ENCODE measurements around the gene BBLN.
"Not testable (repeated sequence)": the region's sequence is repeated elsewhere in the genome, so short reads cannot be mapped to it uniquely, and the experiment has no call there.

Gene BBLN

DNA sequence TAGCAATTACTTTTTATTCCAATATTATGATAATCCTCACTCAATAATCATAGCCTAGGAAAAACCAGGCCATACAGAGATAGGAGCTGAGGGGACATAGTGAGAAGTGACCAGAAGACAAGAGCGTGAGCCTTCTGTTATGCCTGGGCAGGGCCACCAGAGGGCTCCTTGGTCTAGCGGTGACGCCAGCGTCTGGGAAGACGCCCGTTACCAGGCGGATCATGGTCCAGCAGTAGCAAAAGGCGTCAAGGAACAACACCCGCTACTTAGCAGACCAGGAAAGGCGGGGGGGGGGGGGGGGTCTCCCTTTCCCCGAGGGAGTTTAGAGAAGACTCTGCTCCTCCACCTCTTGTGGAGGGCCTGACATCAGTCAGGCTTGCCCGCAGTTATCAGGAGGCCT lies 21.4 kb downstream of the BBLN start:
- H3K36me3 ChIP-seq (ENCODE audit: control insufficient read depth, insufficient read depth, low read length): peaks cover 81% of the 10 kb centered on the region
- WGBS, 2 experiments (ENCODE audit: insufficient coverage in 2 of 2): 19 to 34% methylated on average over 5 to 9 of the region's 12 CpGs

DNA sequence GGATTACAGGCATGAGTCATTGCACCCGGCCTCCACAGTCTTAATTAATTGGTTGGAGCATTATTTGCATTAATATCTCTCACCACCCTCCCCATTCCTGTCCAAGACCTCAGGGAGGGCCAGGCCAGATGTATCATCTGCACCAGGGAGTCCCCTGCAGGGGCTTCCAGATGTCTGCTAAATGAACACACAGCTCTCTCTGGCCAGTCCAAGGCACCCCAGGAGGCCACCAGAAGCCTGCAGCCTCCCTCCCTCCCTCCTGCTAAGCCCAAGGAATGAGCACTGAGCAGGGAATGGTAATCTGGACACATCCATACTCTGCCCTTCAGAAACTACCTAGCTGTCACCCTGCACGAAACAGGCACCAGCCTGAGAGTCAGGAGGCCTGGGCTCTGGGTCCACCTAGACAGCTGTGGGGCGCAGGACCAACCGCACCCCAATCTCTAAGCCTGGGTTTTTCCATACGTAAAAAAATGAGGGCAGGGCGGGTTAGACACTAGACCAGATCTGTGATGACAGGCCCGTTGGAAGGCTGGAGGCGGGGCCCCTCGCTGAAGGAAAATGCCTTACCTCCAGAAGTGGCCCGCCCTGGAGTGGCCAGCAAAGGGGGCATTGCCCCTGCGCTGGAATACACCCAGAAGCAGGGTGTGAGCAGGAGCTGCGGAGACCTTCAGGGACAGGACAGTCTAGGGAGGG lies 23.0 kb downstream of the BBLN start:
- WGBS, 2 experiments (ENCODE audit: insufficient coverage in 2 of 2): 91 to 97% methylated on average over 11 of the region's 12 CpGs
- Histone ChIP-seq H3K4me3 (ENCODE audit: extremely low read depth, insufficient read depth, low read length, poor library complexity, severe bottlenecking) (no peak overlapping the region), H3K27ac (ENCODE audit: low read depth, low read length, severe bottlenecking) (no peak overlapping the region), H3K36me3 (ENCODE audit: control insufficient read depth, insufficient read depth, low read length) (peaks cover 80% of the 10 kb centered on the region), H3K4me1 (ENCODE audit: control insufficient read depth, insufficient read depth, low read length, poor library complexity, severe bottlenecking) (no peaks in the 10 kb centered on the region), H3K9me3 (ENCODE audit: control insufficient read depth, low read length) (peaks cover 5% of the 10 kb centered on the region)

More for the DNA sequence above, 21.4 kb downstream of the BBLN start:
- not testable (repeated sequence) for H3K9me3 ChIP-seq (ENCODE audit: control insufficient read depth, low read length); H3K4me3 ChIP-seq (ENCODE audit: extremely low read depth, insufficient read depth, low read length, poor library complexity, severe bottlenecking); H3K4me1 ChIP-seq (ENCODE audit: control insufficient read depth, insufficient read depth, low read length, poor library complexity, severe bottlenecking); H3K27ac ChIP-seq (ENCODE audit: low read depth, low read length, severe bottlenecking)

DNA sequence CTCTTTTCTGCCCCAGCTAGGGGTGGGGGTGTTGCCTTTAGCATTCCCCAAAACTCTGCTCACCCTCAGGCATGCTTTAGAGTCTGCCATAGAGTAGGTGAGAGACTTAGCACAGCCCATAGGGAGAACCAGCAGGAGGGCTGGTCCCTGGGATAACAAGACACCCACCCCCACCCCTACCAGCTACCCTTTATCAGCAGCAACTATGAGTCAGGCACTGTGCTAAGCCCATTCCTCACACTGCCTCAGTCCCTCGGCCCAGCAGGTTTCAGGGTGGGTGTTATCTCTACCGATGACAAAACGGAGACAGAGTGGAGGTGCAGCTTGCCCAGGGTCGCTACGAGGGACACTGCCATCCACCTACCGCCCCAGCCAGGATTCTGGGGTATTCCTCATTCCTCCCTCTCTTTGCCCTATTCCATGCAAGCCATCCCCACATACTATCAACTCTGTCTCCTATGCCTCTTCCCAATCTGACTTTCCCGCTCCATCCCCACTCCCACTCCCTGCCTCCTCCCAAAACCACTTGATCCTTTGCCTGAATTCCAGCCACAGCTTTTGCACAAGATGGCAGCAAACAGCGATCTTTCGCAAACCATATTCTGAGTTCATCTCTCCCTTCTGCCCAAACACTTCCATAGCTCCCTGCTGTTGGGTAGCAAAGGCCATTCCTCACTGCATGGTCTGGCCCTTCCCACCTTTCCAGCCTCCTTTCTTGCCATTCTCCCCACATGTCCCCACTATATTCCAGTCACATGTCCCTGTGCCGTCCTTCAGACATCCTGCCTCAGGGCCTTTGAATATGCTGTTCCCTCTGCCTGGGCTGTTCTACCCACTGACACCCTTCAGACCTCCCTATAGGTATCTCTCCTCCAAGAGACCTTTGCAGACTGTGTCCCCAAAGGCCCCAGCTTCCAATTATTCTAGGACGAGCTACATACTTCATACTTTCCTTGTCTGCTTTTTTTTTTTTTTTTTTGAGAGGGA lies 26.2 kb downstream of the BBLN start:
- H3K27ac ChIP-seq (ENCODE audit: low read depth, low read length, severe bottlenecking): no peak overlapping the region
- H3K4me3 ChIP-seq (ENCODE audit: extremely low read depth, insufficient read depth, low read length, poor library complexity, severe bottlenecking): no peak overlapping the region
- H3K36me3 ChIP-seq (ENCODE audit: control insufficient read depth, insufficient read depth, low read length): peaks cover 74% of the 10 kb centered on the region
- H3K4me1 ChIP-seq (ENCODE audit: control insufficient read depth, insufficient read depth, low read length, poor library complexity, severe bottlenecking): peaks cover 6% of the 10 kb centered on the region
- 79 to 89% methylated on average over 10 of the region's 11 CpGs for WGBS, 2 experiments (ENCODE audit: insufficient coverage in 2 of 2)
- no peaks in the 10 kb centered on the region for H3K9me3 ChIP-seq (ENCODE audit: control insufficient read depth, low read length)

DNA sequence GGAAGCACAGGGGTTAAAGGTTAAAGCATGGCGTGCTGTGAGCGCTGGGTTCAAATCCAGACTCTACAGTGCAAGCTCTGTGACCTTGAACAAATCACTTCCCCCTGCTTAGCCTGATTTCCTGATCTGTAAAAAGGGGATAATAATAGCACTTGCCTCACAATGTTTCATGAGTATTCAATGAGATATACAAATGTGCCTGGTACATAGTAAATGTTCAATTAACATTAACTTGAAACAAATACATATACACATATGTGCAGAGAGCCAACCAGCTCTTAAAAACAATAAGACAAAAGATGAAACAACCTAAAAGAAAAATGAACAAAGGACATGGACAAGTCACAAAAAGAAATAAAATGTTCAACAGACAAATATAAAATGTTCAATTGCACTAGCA lies 27.3 kb downstream of the BBLN start:
- Histone ChIP-seq H3K4me3 (ENCODE audit: extremely low read depth, insufficient read depth, low read length, poor library complexity, severe bottlenecking) (no peak overlapping the region), H3K27ac (ENCODE audit: low read depth, low read length, severe bottlenecking) (no peak overlapping the region), H3K36me3 (ENCODE audit: control insufficient read depth, insufficient read depth, low read length) (peaks cover 71% of the 10 kb centered on the region), H3K4me1 (ENCODE audit: control insufficient read depth, insufficient read depth, low read length, poor library complexity, severe bottlenecking) (peaks cover 6% of the 10 kb centered on the region), H3K9me3 (ENCODE audit: control insufficient read depth, low read length) (no peaks in the 10 kb centered on the region)
- 100% methylated on average over 1 to 2 of the region's 2 CpGs for WGBS, 2 experiments (ENCODE audit: insufficient coverage in 2 of 2)

DNA sequence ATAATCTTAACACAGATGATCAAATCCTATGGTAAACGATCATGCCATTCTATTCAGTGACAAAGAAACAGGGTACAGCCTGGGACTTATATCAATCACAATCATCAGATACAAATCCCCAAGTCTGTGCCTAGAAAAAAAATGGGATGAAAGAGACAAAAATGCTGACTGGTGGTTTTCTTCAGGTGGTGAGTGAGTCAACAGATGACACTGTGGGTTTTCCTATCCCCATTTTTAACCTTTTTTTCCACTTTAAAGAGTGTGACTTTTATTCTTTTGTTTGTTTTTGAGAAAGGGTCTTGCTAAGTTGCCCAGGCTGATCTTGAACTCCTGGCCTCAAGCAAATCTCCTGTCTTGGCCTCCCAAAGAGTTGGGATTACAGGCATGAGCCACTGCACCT lies 28.1 kb downstream of the BBLN start:
- WGBS, 2 experiments (ENCODE audit: insufficient coverage in 2 of 2): no CpG with 5 or more reads among the region's 1 CpG
- Histone ChIP-seq H3K4me3 (ENCODE audit: extremely low read depth, insufficient read depth, low read length, poor library complexity, severe bottlenecking) (no peak overlapping the region), H3K27ac (ENCODE audit: low read depth, low read length, severe bottlenecking) (no peak overlapping the region), H3K4me1 (ENCODE audit: control insufficient read depth, insufficient read depth, low read length, poor library complexity, severe bottlenecking) (peaks cover 6% of the 10 kb centered on the region), H3K9me3 (ENCODE audit: control insufficient read depth, low read length) (no peaks in the 10 kb centered on the region), H3K36me3 (ENCODE audit: control insufficient read depth, insufficient read depth, low read length) (peaks cover 63% of the 10 kb centered on the region)

DNA sequence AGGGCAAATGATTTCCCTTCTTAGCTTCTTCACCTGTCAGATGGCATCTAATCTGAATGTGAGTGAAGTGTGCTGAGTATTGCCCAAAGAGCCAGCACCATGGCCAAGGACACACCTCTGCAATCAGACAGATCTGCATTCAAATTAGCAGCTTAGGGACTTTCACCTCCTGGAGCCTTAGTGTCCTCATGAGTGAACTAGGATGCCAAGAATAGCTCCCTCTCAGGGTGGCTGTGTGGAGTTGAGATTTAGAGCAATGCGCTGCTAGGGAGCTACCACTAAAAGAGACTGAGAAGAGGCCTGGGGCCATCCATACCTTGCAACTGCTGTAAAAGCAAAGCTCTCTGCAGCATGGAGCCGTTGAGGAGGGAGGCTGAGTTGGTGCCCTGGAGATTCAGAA lies 29.9 kb downstream of the BBLN start:
- no peaks in the 10 kb centered on the region for H3K9me3 ChIP-seq (ENCODE audit: control insufficient read depth, low read length)
- no peak overlapping the region for H3K4me3 ChIP-seq (ENCODE audit: extremely low read depth, insufficient read depth, low read length, poor library complexity, severe bottlenecking)
- peaks cover 46% of the 10 kb centered on the region for H3K36me3 ChIP-seq (ENCODE audit: control insufficient read depth, insufficient read depth, low read length)
- H3K27ac ChIP-seq (ENCODE audit: low read depth, low read length, severe bottlenecking): no peak overlapping the region
- peaks cover 6% of the 10 kb centered on the region for H3K4me1 ChIP-seq (ENCODE audit: control insufficient read depth, insufficient read depth, low read length, poor library complexity, severe bottlenecking)
- 100% methylated on average over 1 of the region's 2 CpGs for WGBS, 2 experiments (ENCODE audit: insufficient coverage in 2 of 2)

DNA sequence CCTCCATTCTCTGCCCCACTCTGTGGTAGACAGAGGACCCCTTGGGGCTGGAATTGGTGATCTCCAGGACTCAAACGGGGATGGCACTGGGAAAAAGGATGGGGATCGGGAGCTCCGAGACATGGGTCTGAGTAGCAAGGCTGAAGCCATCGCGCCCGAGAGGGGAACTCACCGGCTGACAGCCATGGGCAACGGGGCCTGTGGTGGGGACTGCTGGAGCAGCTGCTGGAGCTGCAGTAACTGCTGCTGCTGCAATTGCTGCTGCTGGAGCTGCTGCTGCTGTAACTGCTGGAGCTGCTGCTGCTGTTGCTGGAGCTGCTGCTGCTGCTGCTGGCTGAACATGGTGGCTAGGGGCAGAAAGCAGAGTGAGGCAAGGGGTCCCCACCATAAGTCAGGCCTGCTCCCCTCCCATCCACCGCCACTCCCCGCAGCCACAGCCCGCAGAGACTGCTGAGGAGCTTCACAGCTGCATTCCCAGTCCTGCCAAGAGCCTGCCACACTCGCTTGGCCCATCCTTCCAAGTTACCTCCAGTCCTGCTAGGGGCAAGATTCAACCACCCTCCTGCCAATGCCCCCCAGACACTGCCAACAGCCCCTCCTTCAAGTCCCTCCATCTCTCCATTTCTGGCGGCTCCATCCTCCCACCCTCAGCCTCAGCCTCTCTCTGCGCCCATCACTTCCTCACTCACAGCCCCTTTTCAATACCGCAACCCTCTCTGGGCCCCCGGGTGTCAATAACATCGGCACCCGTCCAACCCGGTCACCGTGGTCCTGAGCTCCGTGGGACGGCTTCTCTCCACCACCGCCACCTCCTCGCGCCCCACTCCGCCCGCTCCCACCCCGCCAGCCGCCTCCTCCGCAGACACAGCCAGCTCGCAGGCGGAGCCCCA lies 30.7 kb downstream of the BBLN start:
- Histone ChIP-seq H3K27ac (ENCODE audit: low read depth, low read length, severe bottlenecking) (peak overlapping the region; percentile 29), H3K36me3 (ENCODE audit: control insufficient read depth, insufficient read depth, low read length) (peaks cover 39% of the 10 kb centered on the region)
- 28 to 48% methylated on average over 17 to 27 of the region's 32 CpGs for WGBS, 2 experiments (ENCODE audit: insufficient coverage in 2 of 2)

DNA sequence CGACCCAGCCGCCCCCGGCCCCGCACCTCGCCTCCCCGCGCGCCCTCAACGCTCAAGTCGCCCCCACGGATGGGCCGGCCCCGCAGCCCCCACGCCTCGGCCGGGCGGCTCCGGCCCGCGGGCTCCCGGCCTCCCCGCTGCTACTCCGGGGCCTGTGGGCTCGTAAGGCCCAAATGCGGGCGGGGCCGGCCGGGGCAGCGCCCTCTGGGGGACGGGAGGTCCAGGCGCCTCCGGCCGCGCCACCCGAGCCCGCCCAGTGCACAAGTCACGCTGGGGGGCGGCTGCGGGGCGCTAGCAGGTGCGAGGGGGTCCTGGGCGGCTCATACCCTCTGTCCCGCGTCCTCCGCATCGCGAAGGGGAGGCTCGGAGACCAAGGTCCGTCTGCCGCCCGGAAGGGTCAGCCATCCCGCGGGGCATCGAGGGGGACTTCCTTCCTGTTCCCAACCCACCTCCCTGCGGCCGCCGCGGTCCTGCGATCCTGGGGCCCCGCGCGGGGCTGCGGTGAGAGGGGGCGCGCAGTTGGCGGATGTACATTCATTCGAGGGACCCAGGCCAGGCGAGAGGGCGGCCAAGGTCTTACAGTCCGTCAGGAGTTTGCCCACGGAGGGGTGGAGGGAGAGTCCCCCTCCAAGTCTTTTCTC lies 31.5 kb downstream of the BBLN start, which contains the start of gene CIZ1:
CIZ1 (minus strand) TSS at position 167 of the 641 bp plus-strand sequence. CDS start 715 bp downstream, outside the sequence.
- H3K4me1 ChIP-seq (ENCODE audit: control insufficient read depth, insufficient read depth, low read length, poor library complexity, severe bottlenecking): peaks cover 6% of the 10 kb centered on the region
- 0% methylated on average over 49 to 50 of the region's 71 CpGs for WGBS, 2 experiments (ENCODE audit: insufficient coverage in 2 of 2)
- H3K9me3 ChIP-seq (ENCODE audit: control insufficient read depth, low read length): no peaks in the 10 kb centered on the region
- peak within 1 kb of the TSS; percentile 92 for H3K4me3 ChIP-seq (ENCODE audit: extremely low read depth, insufficient read depth, low read length, poor library complexity, severe bottlenecking)
- peaks cover 36% of the 10 kb centered on the region for H3K36me3 ChIP-seq (ENCODE audit: control insufficient read depth, insufficient read depth, low read length)
- peak within 1 kb of the TSS; percentile 45 for H3K27ac ChIP-seq (ENCODE audit: low read depth, low read length, severe bottlenecking)

More for the DNA sequence above, 30.7 kb downstream of the BBLN start:
- Histone ChIP-seq H3K4me3 (ENCODE audit: extremely low read depth, insufficient read depth, low read length, poor library complexity, severe bottlenecking) (peak overlapping the region; percentile 92), H3K4me1 (ENCODE audit: control insufficient read depth, insufficient read depth, low read length, poor library complexity, severe bottlenecking) (peaks cover 6% of the 10 kb centered on the region), H3K9me3 (ENCODE audit: control insufficient read depth, low read length) (no peaks in the 10 kb centered on the region)

DNA sequence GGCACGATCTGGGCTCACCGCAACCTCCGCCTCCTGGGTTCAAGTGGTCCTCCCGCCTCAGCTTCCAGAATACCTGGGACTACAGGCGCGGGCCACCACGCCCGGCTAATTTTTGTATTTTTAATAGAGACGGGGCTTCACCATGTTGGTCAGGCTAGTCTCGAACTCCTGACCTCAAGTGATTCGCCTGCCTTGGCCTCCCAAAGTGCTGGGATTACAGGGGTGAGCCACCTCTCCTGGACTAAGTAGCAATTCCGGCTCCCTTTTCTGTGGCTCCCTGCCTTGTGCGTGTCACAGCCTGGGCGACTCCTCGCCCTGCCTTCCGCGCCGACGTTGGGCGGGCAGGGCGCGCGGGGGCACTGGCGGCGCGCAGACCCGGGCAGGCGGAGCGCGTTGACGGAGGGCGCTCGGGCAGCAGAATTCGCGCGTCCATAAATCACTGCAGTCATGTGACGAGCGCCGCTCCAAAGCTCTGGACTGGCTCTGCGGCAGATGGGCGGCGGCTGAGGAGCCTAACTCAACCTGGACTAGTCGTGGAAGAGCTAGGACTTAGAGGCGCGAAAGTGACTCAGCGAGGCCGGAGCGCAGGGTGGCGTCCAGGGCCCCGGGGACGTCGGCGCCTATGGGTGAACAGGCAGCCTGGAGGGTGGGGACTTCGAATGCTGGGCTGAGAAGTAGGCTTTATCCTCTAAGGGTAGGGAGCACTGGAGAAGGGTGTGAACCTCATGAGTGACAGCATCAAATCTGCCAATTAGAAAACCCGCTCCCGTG lies 32.7 kb downstream of the BBLN start:
- Histone ChIP-seq H3K27ac (ENCODE audit: low read depth, low read length, severe bottlenecking) (no peak overlapping the region), H3K36me3 (ENCODE audit: control insufficient read depth, insufficient read depth, low read length) (peaks cover 28% of the 10 kb centered on the region), H3K4me1 (ENCODE audit: control insufficient read depth, insufficient read depth, low read length, poor library complexity, severe bottlenecking) (peaks cover 6% of the 10 kb centered on the region), H3K9me3 (ENCODE audit: control insufficient read depth, low read length) (no peaks in the 10 kb centered on the region), H3K4me3 (ENCODE audit: extremely low read depth, insufficient read depth, low read length, poor library complexity, severe bottlenecking) (no peak overlapping the region)
- WGBS, 2 experiments (ENCODE audit: insufficient coverage in 2 of 2): 93 to 97% methylated on average over 44 to 56 of the region's 56 CpGs

All from mesodermal cell (in vitro differentiated cells).